SK-N-SH (cell line): ENCODE results near the gene RPUSD3.

Experiments used
- ELF1 ChIP-seq: IDR thresholded peaks from 2 replicates; pipeline ENCODE4 v1.4.0; 2012
- FOXJ3 ChIP-seq: sonication (generic); formaldehyde crosslinking; IDR thresholded peaks from 2 replicates; pipeline ENCODE4 v1.5.1; 2020; ENCODE audit warnings: mild to moderate bottlenecking, missing genetic modification reagents
- FOXM1 ChIP-seq: IDR thresholded peaks from 2 replicates; pipeline ENCODE4 v1.4.0; 2012; ENCODE audit warnings: low read depth, mild to moderate bottlenecking
- RAD21 ChIP-seq: IDR thresholded peaks from 2 replicates; pipeline ENCODE4 v1.6.1; 2012; ENCODE audit warnings: mild to moderate bottlenecking, low read length
- RCOR1 ChIP-seq: fragments of 150-350 bp; IDR thresholded peaks from 2 replicates; pipeline ENCODE4 v1.6.1; 2017; ENCODE audit warnings: antibody characterized with exemption, low read length
- TCF12 ChIP-seq: IDR thresholded peaks from 2 replicates; pipeline ENCODE4 v1.4.0; 2012
- TF ChIP-seq, protein P1 (sequence below): fragments of 200-600 bp; sonication (generic); IDR thresholded peaks from 2 replicates; pipeline ENCODE4 v1.6.1; 2017; ENCODE audit warnings: antibody characterized with exemption, mild to moderate bottlenecking, moderate library complexity
- TF ChIP-seq, protein P2 (sequence below): IDR thresholded peaks from 2 replicates; pipeline ENCODE4 v1.6.1; 2012; ENCODE audit warnings: mild to moderate bottlenecking, low read depth, low read length, moderate library complexity
- TF ChIP-seq, protein P3 (sequence below): IDR thresholded peaks from 2 replicates; pipeline ENCODE4; 2012

DNA sequence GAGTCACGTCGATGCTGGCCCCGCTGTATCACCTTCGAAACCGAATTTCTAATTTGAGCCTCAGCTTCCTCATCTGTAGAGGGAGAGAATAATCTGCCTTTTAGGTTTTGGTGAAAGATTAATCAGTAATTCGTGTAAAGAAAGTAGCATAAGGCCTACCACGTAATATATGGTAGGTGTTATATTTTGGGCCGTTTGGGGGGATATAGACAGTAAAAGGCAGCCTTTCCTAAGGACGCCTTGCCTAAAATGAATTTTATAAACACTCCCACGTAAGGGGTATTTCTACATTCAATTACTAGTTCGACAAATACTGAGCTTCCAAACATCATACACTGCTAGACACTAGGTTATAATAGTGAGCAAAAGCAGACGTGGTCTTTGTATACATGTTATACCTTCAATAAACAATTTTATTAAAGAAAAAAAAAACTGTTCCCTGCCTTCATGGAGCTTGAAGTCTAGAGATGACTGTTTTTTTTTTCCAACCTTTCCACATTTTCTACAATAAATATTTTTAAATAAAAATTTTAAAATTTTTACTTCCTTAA is 47.3 kb upstream of the RPUSD3 start:
- TF ChIP-seq, protein P1, sequence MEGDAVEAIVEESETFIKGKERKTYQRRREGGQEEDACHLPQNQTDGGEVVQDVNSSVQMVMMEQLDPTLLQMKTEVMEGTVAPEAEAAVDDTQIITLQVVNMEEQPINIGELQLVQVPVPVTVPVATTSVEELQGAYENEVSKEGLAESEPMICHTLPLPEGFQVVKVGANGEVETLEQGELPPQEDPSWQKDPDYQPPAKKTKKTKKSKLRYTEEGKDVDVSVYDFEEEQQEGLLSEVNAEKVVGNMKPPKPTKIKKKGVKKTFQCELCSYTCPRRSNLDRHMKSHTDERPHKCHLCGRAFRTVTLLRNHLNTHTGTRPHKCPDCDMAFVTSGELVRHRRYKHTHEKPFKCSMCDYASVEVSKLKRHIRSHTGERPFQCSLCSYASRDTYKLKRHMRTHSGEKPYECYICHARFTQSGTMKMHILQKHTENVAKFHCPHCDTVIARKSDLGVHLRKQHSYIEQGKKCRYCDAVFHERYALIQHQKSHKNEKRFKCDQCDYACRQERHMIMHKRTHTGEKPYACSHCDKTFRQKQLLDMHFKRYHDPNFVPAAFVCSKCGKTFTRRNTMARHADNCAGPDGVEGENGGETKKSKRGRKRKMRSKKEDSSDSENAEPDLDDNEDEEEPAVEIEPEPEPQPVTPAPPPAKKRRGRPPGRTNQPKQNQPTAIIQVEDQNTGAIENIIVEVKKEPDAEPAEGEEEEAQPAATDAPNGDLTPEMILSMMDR = no peak
- TF ChIP-seq, protein P2, sequence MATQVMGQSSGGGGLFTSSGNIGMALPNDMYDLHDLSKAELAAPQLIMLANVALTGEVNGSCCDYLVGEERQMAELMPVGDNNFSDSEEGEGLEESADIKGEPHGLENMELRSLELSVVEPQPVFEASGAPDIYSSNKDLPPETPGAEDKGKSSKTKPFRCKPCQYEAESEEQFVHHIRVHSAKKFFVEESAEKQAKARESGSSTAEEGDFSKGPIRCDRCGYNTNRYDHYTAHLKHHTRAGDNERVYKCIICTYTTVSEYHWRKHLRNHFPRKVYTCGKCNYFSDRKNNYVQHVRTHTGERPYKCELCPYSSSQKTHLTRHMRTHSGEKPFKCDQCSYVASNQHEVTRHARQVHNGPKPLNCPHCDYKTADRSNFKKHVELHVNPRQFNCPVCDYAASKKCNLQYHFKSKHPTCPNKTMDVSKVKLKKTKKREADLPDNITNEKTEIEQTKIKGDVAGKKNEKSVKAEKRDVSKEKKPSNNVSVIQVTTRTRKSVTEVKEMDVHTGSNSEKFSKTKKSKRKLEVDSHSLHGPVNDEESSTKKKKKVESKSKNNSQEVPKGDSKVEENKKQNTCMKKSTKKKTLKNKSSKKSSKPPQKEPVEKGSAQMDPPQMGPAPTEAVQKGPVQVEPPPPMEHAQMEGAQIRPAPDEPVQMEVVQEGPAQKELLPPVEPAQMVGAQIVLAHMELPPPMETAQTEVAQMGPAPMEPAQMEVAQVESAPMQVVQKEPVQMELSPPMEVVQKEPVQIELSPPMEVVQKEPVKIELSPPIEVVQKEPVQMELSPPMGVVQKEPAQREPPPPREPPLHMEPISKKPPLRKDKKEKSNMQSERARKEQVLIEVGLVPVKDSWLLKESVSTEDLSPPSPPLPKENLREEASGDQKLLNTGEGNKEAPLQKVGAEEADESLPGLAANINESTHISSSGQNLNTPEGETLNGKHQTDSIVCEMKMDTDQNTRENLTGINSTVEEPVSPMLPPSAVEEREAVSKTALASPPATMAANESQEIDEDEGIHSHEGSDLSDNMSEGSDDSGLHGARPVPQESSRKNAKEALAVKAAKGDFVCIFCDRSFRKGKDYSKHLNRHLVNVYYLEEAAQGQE = no peak
- TF ChIP-seq, protein P3, sequence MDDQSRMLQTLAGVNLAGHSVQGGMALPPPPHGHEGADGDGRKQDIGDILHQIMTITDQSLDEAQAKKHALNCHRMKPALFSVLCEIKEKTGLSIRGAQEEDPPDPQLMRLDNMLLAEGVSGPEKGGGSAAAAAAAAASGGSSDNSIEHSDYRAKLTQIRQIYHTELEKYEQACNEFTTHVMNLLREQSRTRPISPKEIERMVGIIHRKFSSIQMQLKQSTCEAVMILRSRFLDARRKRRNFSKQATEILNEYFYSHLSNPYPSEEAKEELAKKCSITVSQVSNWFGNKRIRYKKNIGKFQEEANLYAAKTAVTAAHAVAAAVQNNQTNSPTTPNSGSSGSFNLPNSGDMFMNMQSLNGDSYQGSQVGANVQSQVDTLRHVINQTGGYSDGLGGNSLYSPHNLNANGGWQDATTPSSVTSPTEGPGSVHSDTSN = no peak
- TF ChIP-seq FOXJ3 (CRISPR knock-in tag) (no peak), ELF1 (no peak), FOXM1 (no peak), RCOR1 (no peak), TCF12 (no peak), RAD21 (no peak)
